Vagina (tissue), 2 donors: ENCODE results near the gene NRG3. TPM values are rescaled to one million over a fixed set of nuclear protein-coding genes. Genes with fewer than 3 reads are reported as not detected.

Experiments used
- DNase-seq, 2 donors: peaks; one replicate each; pipeline ENCODE4 v3.0.0-alpha.2; 2017; ENCODE audit errors: extremely low spot score in 2 of 2
- H3K27ac ChIP-seq: fragments of 200-600 bp; sonication (generic); one replicate; pipeline ENCODE4 v1.5.1; 2019
- H3K27me3 ChIP-seq: fragments of 200-600 bp; sonication (generic); one replicate; pipeline ENCODE4 v1.5.1; 2019
- H3K36me3 ChIP-seq, 2 donors: fragments of 200-600 bp; sonication (generic); one replicate each; pipeline ENCODE4 v1.5.1; 2017 to 2019
- H3K4me1 ChIP-seq: fragments of 200-600 bp; sonication (generic); one replicate; pipeline ENCODE4 v1.5.1; 2019
- H3K4me3 ChIP-seq, 2 donors: fragments of 200-600 bp; sonication (generic); 1 replicate in 1 of 2; 2 replicates in 1 of 2; pipeline ENCODE4 v1.5.1; 2016 to 2019
- H3K9me3 ChIP-seq: fragments of 200-600 bp; sonication (generic); one replicate; pipeline ENCODE4 v1.5.1; 2019
- POLR2A ChIP-seq, 2 donors: fragments of 450-650 bp; IDR thresholded peaks; one replicate each; pipeline ENCODE4 v1.6.1; 2017; ENCODE audit warnings: antibody characterized with exemption in 2 of 2, mild to moderate bottlenecking in 2 of 2, moderate library complexity in 2 of 2
- POLR2AphosphoS5 ChIP-seq, 2 donors: sonication (generic); formaldehyde crosslinking; IDR thresholded peaks; one replicate each; pipeline ENCODE4 v1.9.0; 2017; ENCODE audit warnings: antibody characterized with exemption in 2 of 2, mild to moderate bottlenecking in 2 of 2, low read depth in 1 of 2; ENCODE audit not compliant: insufficient read depth in 1 of 2
- intact Hi-C: fragments of 100-400 bp; cut with DNase I; formaldehyde crosslinking; loops from one replicate; pipeline ENCODE4 v1.15.1; 2023
- total RNA-seq: library from RNA; depleted of rRNA; stranded (reverse); fragments of >200 nt; gene quantifications from one replicate; pipeline ENCODE4 v1.2.3, GENCODE V29; 2016
- TF ChIP-seq, protein P1 (sequence below), 3 experiments: fragments of 450-650 bp in 2 of 3; fragments of 200-600 bp in 1 of 3; sonication (generic) in 1 of 3; IDR thresholded peaks; one replicate each; pipeline ENCODE4 v1.5.1; 2017 to 2019; ENCODE audit warnings: antibody characterized with exemption in 3 of 3, mild to moderate bottlenecking in 2 of 3, moderate library complexity in 2 of 3

NRG3 gene
- total RNA-seq, 1 donor from 2014 or later: not detected

GRCh38 chr10:81918766-81919165, 43.8 kb downstream of the NRG3 start:
- DNase-seq: no peak
- H3K27ac ChIP-seq: no peak overlapping the region
- intact Hi-C loops: no loop called here
- H3K27me3 ChIP-seq: no peaks in the 10 kb centered on the region
- H3K9me3 ChIP-seq: no peaks in the 10 kb centered on the region
- no peaks in the 10 kb centered on the region for H3K36me3 ChIP-seq
- H3K4me3 ChIP-seq: no peak overlapping the region
- TF ChIP-seq, protein P1, sequence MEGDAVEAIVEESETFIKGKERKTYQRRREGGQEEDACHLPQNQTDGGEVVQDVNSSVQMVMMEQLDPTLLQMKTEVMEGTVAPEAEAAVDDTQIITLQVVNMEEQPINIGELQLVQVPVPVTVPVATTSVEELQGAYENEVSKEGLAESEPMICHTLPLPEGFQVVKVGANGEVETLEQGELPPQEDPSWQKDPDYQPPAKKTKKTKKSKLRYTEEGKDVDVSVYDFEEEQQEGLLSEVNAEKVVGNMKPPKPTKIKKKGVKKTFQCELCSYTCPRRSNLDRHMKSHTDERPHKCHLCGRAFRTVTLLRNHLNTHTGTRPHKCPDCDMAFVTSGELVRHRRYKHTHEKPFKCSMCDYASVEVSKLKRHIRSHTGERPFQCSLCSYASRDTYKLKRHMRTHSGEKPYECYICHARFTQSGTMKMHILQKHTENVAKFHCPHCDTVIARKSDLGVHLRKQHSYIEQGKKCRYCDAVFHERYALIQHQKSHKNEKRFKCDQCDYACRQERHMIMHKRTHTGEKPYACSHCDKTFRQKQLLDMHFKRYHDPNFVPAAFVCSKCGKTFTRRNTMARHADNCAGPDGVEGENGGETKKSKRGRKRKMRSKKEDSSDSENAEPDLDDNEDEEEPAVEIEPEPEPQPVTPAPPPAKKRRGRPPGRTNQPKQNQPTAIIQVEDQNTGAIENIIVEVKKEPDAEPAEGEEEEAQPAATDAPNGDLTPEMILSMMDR (IDR thresholded peaks at IDR 0.05): no peak
- H3K4me1 ChIP-seq: no peaks in the 10 kb centered on the region

GRCh38 chr10:81920213-81920829, 45.3 kb downstream of the NRG3 start:
- Histone ChIP-seq H3K4me3 (no peak overlapping the region), H3K27ac (no peak overlapping the region), H3K9me3 (no peaks in the 10 kb centered on the region), H3K4me1 (no peaks in the 10 kb centered on the region), H3K36me3 (no peaks in the 10 kb centered on the region), H3K27me3 (no peaks in the 10 kb centered on the region)
- DNase-seq: no peak
- intact Hi-C loops: no loop called here
- TF ChIP-seq POLR2A (IDR thresholded peaks at IDR 0.05) (no peak), POLR2AphosphoS5 (IDR thresholded peaks at IDR 0.05; ENCODE audit: insufficient read depth in 1 of 2, low read depth in 1 of 2) (no peak)
- TF ChIP-seq, protein P1 (IDR thresholded peaks at IDR 0.05): no peak

DNA sequence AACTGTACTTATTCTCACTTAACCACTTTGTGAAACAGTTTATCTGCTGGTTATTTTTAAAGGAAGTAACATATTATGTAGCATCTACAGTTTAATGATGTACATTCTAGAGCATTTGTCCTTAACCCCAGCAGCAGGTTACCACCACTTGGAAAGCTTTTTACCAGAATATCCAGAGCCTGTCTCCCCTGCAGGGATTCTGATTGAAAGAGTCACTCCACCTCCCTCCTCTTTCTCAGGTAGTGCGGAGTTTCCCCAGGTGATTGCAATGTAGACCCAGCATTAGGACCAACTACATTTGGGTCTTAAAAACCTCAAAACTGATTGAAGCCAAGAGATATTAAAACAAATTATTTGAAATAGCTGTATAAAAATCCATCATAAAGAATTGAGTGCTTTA, 53.1 kb downstream of the NRG3 start:
- Histone ChIP-seq H3K4me1 (no peaks in the 10 kb centered on the region), H3K4me3 (no peak overlapping the region), H3K27me3 (no peaks in the 10 kb centered on the region), H3K36me3 (no peaks in the 10 kb centered on the region), H3K9me3 (no peaks in the 10 kb centered on the region), H3K27ac (no peak overlapping the region)
- TF ChIP-seq POLR2A (IDR thresholded peaks at IDR 0.05) (no peak), POLR2AphosphoS5 (IDR thresholded peaks at IDR 0.05; ENCODE audit: insufficient read depth in 1 of 2, low read depth in 1 of 2) (no peak)
- TF ChIP-seq, protein P1 (IDR thresholded peaks at IDR 0.05): no peak
- no peak for DNase-seq
- intact Hi-C loops: no loop called here

- intact Hi-C loops: no loop called here
- H3K9me3 ChIP-seq: no peaks in the 10 kb centered on the region
- H3K27me3 ChIP-seq: no peaks in the 10 kb centered on the region
- H3K4me3 ChIP-seq: no peak overlapping the region
- no peaks in the 10 kb centered on the region for H3K4me1 ChIP-seq
- H3K27ac ChIP-seq: no peak overlapping the region
- TF ChIP-seq, protein P1 (IDR thresholded peaks at IDR 0.05): no peak
- TF ChIP-seq POLR2AphosphoS5 (IDR thresholded peaks at IDR 0.05; ENCODE audit: insufficient read depth in 1 of 2, low read depth in 1 of 2) (no peak), POLR2A (IDR thresholded peaks at IDR 0.05) (no peak)
- DNase-seq: no peak
- H3K36me3 ChIP-seq: no peaks in the 10 kb centered on the region
These were observed 68.6 kb downstream of the NRG3 start for GRCh38 chr10:81943583-81943982.

DNA sequence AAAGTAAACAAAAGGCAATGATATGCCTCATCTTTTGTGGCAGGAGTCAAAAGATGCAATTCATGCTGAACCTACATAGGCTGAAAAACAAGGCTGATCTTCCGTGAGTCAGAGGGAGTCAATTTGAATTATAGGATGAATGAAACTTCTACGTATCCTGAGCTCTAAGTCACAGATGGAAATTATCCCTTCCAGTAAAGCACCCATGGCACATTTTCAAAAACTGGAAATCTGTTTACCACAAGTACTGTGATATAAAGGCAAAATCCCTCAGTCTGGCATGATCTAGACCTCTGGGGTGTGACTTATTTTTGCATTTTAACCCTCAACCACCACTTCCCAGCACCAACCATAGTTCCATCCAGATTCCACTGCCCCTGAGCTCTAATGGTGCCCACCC, 69.6 kb downstream of the NRG3 start:
- Histone ChIP-seq H3K4me1 (no peaks in the 10 kb centered on the region), H3K9me3 (no peaks in the 10 kb centered on the region), H3K4me3 (no peak overlapping the region), H3K27me3 (no peaks in the 10 kb centered on the region), H3K36me3 (no peaks in the 10 kb centered on the region), H3K27ac (no peak overlapping the region)
- TF ChIP-seq POLR2AphosphoS5 (IDR thresholded peaks at IDR 0.05; ENCODE audit: insufficient read depth in 1 of 2, low read depth in 1 of 2): no peak
- TF ChIP-seq, protein P1 (IDR thresholded peaks at IDR 0.05): no peak
- TF ChIP-seq POLR2A (IDR thresholded peaks at IDR 0.05): no peak
- DNase-seq: no peak
- intact Hi-C loops: no loop called here
